Measurements from ENCODE around the gene LDB2. TPM values are rescaled to one million over a fixed set of nuclear protein-coding genes. Genes with fewer than 3 reads are reported as not detected.

Gene LDB2
- total RNA-seq, 1 experiment from 2014 or later, result not detected

DNA sequence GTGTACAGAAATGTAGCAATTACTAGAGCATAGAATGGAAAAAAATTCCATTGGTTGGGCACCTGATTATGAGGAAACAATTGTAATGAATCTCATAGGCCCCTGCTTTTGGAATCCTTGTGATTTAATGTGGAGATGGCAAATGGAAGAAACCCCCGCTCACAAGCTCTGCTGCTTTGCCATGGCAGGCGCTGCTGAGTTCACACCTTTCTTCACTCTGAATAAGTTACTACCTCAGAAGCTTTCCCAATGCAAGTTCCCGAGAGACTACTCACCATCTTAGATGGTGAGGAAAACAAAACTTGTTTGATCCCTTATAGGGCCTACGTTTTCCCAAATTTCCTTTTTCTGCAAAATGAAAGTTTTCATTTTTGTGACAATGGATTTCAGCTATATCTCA, 405.6 kb downstream of the LDB2 start:
- H3K9me2 ChIP-seq (ENCODE audit: insufficient read depth), result no peaks in the 10 kb centered on the region
- H3K9me3 ChIP-seq (ENCODE audit: insufficient read depth, low read depth), result no peaks in the 10 kb centered on the region
- H3K27ac ChIP-seq, result no peak overlapping the region
- no peak for DNase-seq
- intact Hi-C loops (cut with micrococcal nuclease; ENCODE audit: unreplicated experiment), result no loop called here
- H4K20me1 ChIP-seq (ENCODE audit: insufficient read depth), result no peaks in the 10 kb centered on the region
- H3K4me1 ChIP-seq (replicated peaks; ENCODE audit: insufficient read depth), result no peaks in the 10 kb centered on the region
- no peak overlapping the region for H2AFZ ChIP-seq
- H3K36me3 ChIP-seq (ENCODE audit: low read depth), result no peaks in the 10 kb centered on the region
- H3K4me3 ChIP-seq, result no peak overlapping the region
- no peak overlapping the region for H3K4me2 ChIP-seq
- no peaks in the 10 kb centered on the region for H3K79me2 ChIP-seq (ENCODE audit: low read depth)
- CTCF ChIA-PET, result no interaction called here
- no peaks in the 10 kb centered on the region for H3K27me3 ChIP-seq (ENCODE audit: insufficient read depth, low read depth)
- POLR2A ChIA-PET (ENCODE audit: unreplicated experiment), result no interaction called here
- no peaks in the 10 kb centered on the region for H3F3A ChIP-seq (ENCODE audit: insufficient read depth, low read depth)
- TF ChIP-seq EZH2 (IDR thresholded peaks at IDR 0.05; ENCODE audit: low read depth) (no peak), CTCF (conservative IDR thresholded peaks at IDR 0.05) (no peak)
- no TSS peak for BruUV-seq (replicated peaks)

- no peak overlapping the region for H2AFZ ChIP-seq
- H3K79me2 ChIP-seq (ENCODE audit: low read depth), result no peaks in the 10 kb centered on the region
- H3K9me3 ChIP-seq (ENCODE audit: insufficient read depth, low read depth), result no peaks in the 10 kb centered on the region
- no peak overlapping the region for H3K4me2 ChIP-seq
- H3K27ac ChIP-seq, result no peak overlapping the region
- BruUV-seq (replicated peaks), result no TSS peak
- no peaks in the 10 kb centered on the region for H3K9me2 ChIP-seq (ENCODE audit: insufficient read depth)
- no peaks in the 10 kb centered on the region for H4K20me1 ChIP-seq (ENCODE audit: insufficient read depth)
- H3K4me1 ChIP-seq (replicated peaks; ENCODE audit: insufficient read depth), result no peaks in the 10 kb centered on the region
- no peaks in the 10 kb centered on the region for H3K36me3 ChIP-seq (ENCODE audit: low read depth)
- TF ChIP-seq CTCF (conservative IDR thresholded peaks at IDR 0.05) (no peak), EZH2 (IDR thresholded peaks at IDR 0.05; ENCODE audit: low read depth) (no peak)
- ChIA-PET CTCF (no interaction called here), POLR2A (ENCODE audit: unreplicated experiment) (no interaction called here)
- no peaks in the 10 kb centered on the region for H3F3A ChIP-seq (ENCODE audit: insufficient read depth, low read depth)
- no peak overlapping the region for H3K4me3 ChIP-seq
- intact Hi-C loops (cut with micrococcal nuclease; ENCODE audit: unreplicated experiment), result no loop called here
- H3K27me3 ChIP-seq (ENCODE audit: insufficient read depth, low read depth), result no peaks in the 10 kb centered on the region
- no peak for DNase-seq
These were observed 409.2 kb downstream of the LDB2 start for GRCh38 chr4:16489226-16489625.

- Histone ChIP-seq H3F3A (ENCODE audit: insufficient read depth, low read depth) (no peaks in the 10 kb centered on the region), H3K9me2 (ENCODE audit: insufficient read depth) (no peaks in the 10 kb centered on the region), H3K27me3 (ENCODE audit: insufficient read depth, low read depth) (no peaks in the 10 kb centered on the region), H3K27ac (no peak overlapping the region), H3K4me1 (replicated peaks; ENCODE audit: insufficient read depth) (no peaks in the 10 kb centered on the region), H2AFZ (no peak overlapping the region), H3K4me3 (no peak overlapping the region), H3K4me2 (no peak overlapping the region), H3K9me3 (ENCODE audit: insufficient read depth, low read depth) (no peaks in the 10 kb centered on the region), H3K79me2 (ENCODE audit: low read depth) (no peaks in the 10 kb centered on the region), H4K20me1 (ENCODE audit: insufficient read depth) (no peaks in the 10 kb centered on the region), H3K36me3 (ENCODE audit: low read depth) (no peaks in the 10 kb centered on the region)
- ChIA-PET CTCF (no interaction called here), POLR2A (ENCODE audit: unreplicated experiment) (no interaction called here)
- no peak for DNase-seq
- TF ChIP-seq EZH2 (IDR thresholded peaks at IDR 0.05; ENCODE audit: low read depth) (no peak), CTCF (conservative IDR thresholded peaks at IDR 0.05) (no peak)
- no TSS peak for BruUV-seq (replicated peaks)
- intact Hi-C loops (cut with micrococcal nuclease; ENCODE audit: unreplicated experiment), result no loop called here
These were observed 410.4 kb downstream of the LDB2 start for GRCh38 chr4:16488084-16488483.
